ENCODE measurements around the gene FILIP1L. TPM values are rescaled to one million over a fixed set of nuclear protein-coding genes. Genes with fewer than 3 reads are reported as not detected.
A peak's percentile ranks its signal among the peaks of the same experiment; 100 is the strongest.

The FILIP1L gene
- total and polyA plus RNA-seq, 2 donors from 2014 or later: 5.5 to 25.5 TPM

DNA sequence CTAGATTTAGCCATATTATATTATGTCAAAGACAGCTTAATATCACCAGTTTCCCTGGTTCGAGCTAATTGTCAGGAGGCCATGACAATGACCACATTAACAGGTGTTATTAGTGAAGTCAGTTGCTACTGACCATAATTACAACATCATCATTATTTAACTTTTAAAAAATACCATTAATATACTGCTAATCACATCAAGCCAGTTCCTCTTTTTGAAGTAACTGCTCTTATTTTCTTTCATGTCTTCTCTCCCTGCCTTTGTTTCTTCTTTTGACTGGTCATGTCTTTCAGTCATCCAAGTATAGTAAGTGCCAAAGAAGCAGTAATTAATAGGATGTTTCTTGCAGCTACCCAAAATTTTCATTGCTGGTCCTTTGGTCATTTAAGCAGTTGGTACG lies 235.0 kb downstream of the FILIP1L start:
- Histone ChIP-seq H3K27me3 (ENCODE audit: control insufficient read depth, insufficient read depth, low read length) (no peaks in the 10 kb centered on the region), H3K36me3 (ENCODE audit: control insufficient read depth in 2 of 3, insufficient read depth in 3 of 3, low read length in 3 of 3) (no peaks in the 10 kb centered on the region), H3K9me3 (ENCODE audit: control insufficient read depth in 2 of 3, insufficient read depth in 1 of 3, low read length in 3 of 3) (no peaks in the 10 kb centered on the region), H3K4me1 (ENCODE audit: control insufficient read depth in 2 of 3, insufficient read depth in 2 of 3, low read depth in 1 of 3, low read length in 3 of 3) (peaks cover 0 to under 1% (median 0%) of the 10 kb centered on the region in 3 donors), H3K27ac (ENCODE audit: low read depth in 2 of 2, low read length in 2 of 2) (no peak overlapping the region), H3K9ac (ENCODE audit: low read length in 3 of 3) (no peak overlapping the region), H3K4me3 (ENCODE audit: low read length in 3 of 3) (no peak overlapping the region)
- no peak for FAIRE-seq
- DNase-seq: no peak
- intact Hi-C loops (cut with DNase I): no loop called here
- TF ChIP-seq, protein P1, sequence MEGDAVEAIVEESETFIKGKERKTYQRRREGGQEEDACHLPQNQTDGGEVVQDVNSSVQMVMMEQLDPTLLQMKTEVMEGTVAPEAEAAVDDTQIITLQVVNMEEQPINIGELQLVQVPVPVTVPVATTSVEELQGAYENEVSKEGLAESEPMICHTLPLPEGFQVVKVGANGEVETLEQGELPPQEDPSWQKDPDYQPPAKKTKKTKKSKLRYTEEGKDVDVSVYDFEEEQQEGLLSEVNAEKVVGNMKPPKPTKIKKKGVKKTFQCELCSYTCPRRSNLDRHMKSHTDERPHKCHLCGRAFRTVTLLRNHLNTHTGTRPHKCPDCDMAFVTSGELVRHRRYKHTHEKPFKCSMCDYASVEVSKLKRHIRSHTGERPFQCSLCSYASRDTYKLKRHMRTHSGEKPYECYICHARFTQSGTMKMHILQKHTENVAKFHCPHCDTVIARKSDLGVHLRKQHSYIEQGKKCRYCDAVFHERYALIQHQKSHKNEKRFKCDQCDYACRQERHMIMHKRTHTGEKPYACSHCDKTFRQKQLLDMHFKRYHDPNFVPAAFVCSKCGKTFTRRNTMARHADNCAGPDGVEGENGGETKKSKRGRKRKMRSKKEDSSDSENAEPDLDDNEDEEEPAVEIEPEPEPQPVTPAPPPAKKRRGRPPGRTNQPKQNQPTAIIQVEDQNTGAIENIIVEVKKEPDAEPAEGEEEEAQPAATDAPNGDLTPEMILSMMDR (IDR thresholded peaks at IDR 0.05; ENCODE audit: borderline replicate concordance, extremely low read depth, insufficient read depth): no peak

DNA sequence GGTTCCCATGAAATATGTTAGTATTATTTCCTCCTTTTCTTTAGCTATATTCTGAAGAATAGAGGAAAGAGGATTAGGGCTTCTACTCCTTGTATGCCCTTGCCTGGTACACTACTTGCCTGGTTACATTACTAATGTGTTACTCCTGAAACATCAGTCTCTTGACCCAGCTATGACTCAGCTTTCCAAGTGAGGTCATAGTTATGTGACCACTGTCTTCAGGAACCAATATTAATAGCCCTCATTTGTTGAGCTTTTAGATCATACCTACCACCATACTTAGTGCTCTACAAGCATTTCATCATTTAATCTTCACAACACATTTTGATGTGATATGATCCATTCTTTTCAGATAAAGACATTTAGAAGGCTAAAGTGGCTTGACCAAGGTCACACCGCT lies 236.3 kb downstream of the FILIP1L start:
- DNase-seq (no peak), FAIRE-seq (no peak)
- Histone ChIP-seq H3K36me3 (ENCODE audit: control insufficient read depth in 2 of 3, insufficient read depth in 3 of 3, low read length in 3 of 3) (no peaks in the 10 kb centered on the region), H3K4me3 (ENCODE audit: low read length in 3 of 3) (no peak overlapping the region), H3K9ac (ENCODE audit: low read length in 3 of 3) (no peak overlapping the region), H3K27me3 (ENCODE audit: control insufficient read depth, insufficient read depth, low read length) (no peaks in the 10 kb centered on the region), H3K27ac (ENCODE audit: low read depth in 2 of 2, low read length in 2 of 2) (no peak overlapping the region), H3K9me3 (ENCODE audit: control insufficient read depth in 2 of 3, insufficient read depth in 1 of 3, low read length in 3 of 3) (no peaks in the 10 kb centered on the region), H3K4me1 (ENCODE audit: control insufficient read depth in 2 of 3, insufficient read depth in 2 of 3, low read depth in 1 of 3, low read length in 3 of 3) (no peaks in the 10 kb centered on the region)
- intact Hi-C loops (cut with DNase I): no loop called here
- TF ChIP-seq, protein P1 (IDR thresholded peaks at IDR 0.05; ENCODE audit: borderline replicate concordance, extremely low read depth, insufficient read depth): no peak

DNA sequence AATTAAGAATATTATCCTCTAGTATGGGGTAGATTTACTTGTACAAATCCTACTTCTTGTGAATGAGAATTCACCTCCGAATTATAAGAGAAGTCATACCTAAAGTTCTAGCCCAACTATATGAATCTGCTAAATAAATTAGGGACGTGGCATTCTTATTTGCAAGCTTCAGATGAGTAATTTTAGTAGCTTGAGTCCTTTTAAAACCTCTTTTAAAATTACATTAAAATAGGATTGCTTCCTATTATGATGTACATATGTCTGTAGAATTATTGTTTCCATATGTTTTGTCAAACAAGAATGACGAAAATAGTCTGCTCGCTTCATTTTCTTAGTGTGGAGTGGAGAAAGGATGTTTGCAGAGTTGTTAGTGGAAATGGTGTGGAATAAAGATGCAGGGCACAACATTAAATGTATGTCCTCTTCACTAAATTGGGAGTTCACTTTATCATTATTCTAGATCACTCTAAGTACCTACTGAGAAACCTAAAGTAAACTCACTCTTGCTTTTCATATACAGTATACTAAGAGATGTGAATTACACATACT lies 237.2 kb downstream of the FILIP1L start:
- H3K27me3 ChIP-seq (ENCODE audit: control insufficient read depth, insufficient read depth, low read length): no peaks in the 10 kb centered on the region
- peak overlapping the region in 1 of 3 donors; percentile 96 for H3K9ac ChIP-seq (ENCODE audit: low read length in 3 of 3)
- intact Hi-C loops (cut with DNase I): no loop called here

More for the DNA sequence above, 237.2 kb downstream of the FILIP1L start:
- DNase-seq: no peak
- no peaks in the 10 kb centered on the region for H3K4me1 ChIP-seq (ENCODE audit: control insufficient read depth in 2 of 3, insufficient read depth in 2 of 3, low read depth in 1 of 3, low read length in 3 of 3)
- H3K9me3 ChIP-seq (ENCODE audit: control insufficient read depth in 2 of 3, insufficient read depth in 1 of 3, low read length in 3 of 3): no peaks in the 10 kb centered on the region
- TF ChIP-seq, protein P1 (IDR thresholded peaks at IDR 0.05; ENCODE audit: borderline replicate concordance, extremely low read depth, insufficient read depth): no peak
- H3K4me3 ChIP-seq (ENCODE audit: low read length in 3 of 3): no peak overlapping the region
- H3K27ac ChIP-seq (ENCODE audit: low read depth in 2 of 2, low read length in 2 of 2): peak overlapping the region in 1 of 2 donors; percentile 82
- no peaks in the 10 kb centered on the region for H3K36me3 ChIP-seq (ENCODE audit: control insufficient read depth in 2 of 3, insufficient read depth in 3 of 3, low read length in 3 of 3)
- no peak for FAIRE-seq
